NOMO-1 treated with DMSO at 0.1 percent for 48 hours (cell line): Measurements from ENCODE around the gene CDK11A.

Experiments used
- DNase-seq: peaks from one replicate; lab custom pipeline; 2025; ENCODE audit not compliant: unreplicated experiment; lab: John Stamatoyannopoulos, UW

The CDK11A gene

GRCh38 chr1:1724035-1724864 lies at the start of gene CDK11A:
Gene CDK11A (minus strand): TSS chr1:1724357. CDS start chr1:1722818, 1,539 bp downstream.
- peak; percentile 97 for DNase-seq

DNA sequence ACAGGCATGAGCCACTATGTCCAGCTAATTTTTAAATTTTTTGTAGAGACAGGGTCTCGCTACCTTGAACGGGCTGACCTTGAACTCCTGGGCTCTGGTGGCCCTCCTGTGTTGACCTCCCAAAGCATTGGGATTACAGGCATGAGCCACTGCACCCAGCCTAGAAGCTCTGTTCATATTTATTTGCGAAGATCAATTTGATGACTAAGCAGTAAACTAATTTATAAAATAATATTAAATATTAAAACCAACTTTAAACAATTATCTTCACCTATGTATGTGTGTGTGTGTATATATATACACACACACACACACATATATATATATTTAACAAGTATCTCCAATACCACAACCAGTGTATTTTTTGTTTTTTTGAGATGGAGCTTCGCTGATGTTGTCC lies 49.7 kb upstream of the CDK11A start:
- DNase-seq, result no peak

DNA sequence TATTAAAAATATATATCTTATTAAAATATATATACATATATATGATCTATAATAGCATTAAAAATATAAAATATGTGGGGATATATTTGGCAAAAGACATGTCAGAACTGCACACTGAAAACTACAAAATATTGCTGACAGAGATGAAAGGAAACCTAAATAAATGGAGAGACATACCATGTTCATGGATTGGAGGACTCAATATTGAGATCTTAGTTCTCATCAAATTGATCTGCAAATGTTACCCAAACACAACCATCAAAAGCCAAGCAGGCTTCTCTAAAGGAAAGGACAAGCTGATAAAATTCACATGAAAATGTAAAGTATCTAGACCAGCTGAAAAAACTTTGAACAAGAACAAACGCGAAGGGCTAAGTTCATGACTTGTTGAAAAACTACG lies 46.9 kb upstream of the CDK11A start:
- DNase-seq, result no peak

- DNase-seq, result no peak
Measured at GRCh38 chr1:1770102-1770501, 45.9 kb upstream of the CDK11A start.

DNA sequence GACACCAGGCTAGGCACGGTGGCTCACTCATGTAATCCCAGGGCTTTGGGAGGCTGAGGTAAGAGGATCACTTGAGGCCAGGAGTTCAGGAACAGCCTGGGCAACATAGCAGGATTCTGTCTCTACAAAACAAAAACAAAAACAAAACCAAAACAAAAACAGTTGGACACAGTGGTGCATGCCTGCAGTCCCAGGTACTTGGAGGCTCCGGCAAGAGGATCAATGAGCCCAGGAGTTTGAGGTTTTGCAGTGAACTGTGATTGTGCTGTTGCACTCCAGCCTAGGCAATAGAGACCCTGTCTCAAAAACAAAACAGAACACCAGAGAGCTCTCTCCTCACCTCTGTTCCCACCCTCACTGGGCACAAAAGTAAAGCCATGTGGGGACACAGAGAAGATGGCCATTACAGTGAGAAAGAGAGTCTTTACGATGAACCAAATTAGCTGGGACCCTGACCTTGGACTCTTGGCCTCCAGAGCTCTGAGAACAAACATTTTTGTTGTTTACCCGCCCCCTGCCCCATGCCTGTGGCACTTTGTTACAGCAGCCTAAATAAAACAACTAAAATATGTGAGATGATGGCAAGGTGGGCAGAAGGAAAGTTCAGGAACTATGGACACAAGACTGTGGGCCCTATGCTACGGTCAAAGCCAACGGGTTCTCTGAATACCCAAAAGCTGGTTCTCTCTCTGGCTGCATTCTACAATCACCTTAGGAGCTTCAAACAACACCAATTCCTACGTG lies 44.3 kb upstream of the CDK11A start:
- DNase-seq, result no peak

DNA sequence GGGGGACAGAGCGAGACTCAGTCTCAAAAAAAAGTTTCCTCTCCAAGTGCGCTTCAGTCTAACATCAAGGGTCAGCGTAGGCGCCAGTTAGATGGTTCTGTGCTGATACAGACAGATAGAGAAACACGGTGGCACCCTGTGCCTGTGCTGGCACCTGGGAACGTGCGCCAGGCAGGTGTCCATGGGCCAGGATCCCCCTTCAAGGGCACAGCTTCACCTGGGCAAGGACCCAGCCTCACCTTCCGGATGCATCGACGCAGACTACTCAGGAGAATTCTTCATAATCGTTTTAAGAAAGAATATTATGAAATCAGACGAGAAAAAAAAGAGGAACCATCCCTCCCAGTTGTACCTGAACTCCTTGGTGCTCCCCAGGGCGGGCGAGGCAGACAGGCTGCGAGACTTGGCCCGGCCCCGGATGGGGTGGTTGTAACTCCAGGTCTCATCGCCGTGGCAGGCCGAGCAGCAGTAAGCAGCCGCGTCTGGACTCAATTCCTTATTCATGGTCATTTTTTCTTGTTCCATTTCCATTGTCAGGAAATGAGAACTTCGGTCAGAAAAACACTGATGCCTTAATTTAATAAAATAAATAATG lies 40.8 kb upstream of the CDK11A start:
- peak; percentile 78 for DNase-seq

GRCh38 chr1:1763657-1764621 lies 39.8 kb upstream of the CDK11A start:
- DNase-seq, result peak; percentile 61

GRCh38 chr1:1761504-1762376 lies 37.6 kb upstream of the CDK11A start:
- DNase-seq, result no peak

DNA sequence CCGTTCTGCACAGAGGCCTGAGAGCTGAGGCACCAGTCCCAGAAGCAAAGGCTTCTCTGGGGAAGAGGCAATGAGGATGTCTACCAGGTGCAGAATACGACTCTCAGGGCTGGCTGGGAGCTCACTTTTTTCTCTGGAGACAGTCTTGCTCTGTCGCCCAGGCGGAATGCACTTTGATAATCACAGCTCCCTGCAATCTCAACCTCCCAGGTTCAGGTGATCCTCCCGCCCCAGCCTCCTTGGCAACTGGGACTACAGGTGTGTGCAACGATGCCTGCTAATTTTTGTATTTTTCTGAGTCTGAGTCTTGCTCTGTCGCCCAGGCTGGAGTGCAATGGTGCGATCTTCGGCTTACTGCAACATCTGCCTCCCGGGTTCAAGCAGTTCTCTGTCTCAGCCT lies 36.6 kb upstream of the CDK11A start:
- DNase-seq, result no peak

GRCh38 chr1:1760345-1760650 lies 36.1 kb upstream of the CDK11A start:
- no peak for DNase-seq

- no peak for DNase-seq
Measured at GRCh38 chr1:1759456-1760344, 35.5 kb upstream of the CDK11A start.

- no peak for DNase-seq
Measured at GRCh38 chr1:1758692-1759455, 34.7 kb upstream of the CDK11A start.

DNA sequence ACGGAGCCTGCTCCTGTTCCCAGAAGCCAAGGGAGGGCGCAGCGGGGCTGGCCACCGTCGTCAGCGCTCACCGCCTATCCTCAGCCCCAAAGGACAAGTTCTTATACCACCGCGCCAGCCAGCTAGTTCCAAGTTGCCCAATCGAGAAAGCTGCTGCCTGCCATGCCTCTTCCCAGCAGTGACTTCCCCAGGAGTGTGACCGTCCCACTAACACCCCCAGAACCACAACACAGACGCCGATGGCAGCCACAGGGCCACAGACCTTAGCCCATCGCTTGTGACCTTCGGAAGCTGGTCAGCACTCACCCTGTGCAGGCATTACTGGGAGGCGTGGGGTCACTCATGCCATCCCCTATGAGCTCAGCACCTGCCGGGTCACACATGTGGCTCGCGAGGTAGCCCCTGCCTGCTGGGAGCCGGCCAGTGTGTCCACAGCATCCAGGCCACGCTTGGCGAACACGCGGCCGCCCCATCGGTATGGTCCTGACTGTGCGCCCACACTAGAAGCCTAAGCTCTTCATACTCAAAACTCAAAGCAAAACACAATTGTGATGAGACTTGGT lies 34.0 kb upstream of the CDK11A start:
- DNase-seq, result no peak

DNA sequence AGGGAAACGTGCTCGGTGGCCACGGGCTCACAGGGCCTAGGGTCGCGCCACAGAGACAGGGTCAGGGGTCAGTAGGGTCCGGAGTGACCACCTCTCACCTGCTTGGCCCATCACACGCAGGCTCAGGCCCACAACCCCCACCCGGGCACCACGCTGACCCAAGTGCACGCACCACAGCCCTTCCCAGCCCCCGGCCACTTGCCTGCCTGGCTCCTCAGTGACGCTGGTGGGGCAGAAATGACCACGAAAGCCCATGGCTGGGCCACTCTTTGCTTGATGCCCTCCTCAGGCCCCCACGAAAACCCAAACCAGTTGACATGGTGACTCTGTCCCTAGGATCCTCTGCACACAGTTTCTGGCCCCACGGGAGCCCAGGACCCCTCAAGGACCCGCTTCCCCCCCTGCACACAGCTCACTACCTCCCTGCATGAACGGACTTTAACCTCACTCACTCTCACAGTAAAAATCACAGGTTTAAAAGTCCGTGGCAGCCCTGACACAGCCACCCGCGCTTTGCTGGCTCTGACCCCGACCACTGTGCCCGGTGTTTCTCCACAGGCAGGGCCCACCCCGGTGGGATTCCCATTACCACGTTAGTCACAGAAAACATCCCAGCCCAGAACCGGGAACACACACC lies 33.4 kb upstream of the CDK11A start:
- DNase-seq, result no peak

DNA sequence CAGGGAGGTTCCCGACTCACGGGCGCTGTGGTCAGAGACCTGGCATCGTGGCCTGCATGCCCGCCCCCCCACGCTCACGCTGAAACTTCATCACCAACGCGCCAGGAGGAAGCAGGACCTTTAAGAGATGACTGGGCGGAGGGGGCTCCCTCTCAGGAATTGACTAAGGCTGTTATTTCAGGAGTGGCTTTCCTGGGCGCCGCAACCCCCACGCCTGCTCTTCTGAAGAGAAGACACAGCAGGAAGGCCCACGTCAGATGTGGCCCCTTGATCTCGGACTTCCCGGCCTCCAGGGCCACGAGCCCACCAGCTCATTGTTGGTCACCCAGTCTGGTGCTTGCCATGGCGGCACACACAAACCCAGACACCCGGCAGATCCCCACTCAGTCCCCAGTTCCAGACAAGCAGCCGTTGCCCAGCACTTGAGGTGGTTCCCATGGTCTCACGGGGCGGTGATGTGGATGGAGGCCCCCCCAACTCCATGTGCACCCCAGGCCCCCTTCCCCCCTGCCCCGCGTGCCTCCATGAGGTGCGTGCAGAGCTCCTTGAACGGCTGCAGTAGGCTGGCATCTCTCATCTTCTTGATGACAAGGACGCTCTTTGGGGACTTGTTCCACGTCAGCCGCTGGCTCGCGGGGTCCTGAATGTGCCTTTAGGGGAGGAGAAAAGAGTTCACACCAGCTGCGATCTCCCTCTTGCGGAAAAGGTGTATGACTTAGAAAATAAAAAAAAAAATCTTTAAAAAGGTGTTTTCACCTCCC lies 32.7 kb upstream of the CDK11A start:
- DNase-seq, result no peak

DNA sequence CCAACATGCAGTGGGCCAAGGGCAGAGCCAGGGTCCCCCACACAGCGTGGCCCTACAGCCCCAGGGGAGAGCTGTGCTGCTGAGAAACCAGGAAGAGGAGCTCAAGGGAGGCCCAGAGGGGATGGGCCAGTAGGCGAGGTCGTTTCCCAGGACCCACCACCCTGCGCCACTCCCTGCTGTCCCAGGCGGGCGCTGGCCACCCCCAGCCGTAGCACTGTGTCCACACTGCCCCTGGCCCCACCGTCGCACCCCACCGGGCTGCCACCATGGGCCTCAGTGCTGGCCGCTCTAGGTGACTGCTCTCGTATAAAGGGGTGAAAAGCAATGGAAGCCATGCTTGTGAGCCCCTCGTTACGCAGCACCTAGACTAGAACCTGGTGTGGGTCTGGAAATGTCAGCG lies 31.7 kb upstream of the CDK11A start:
- DNase-seq, result no peak

DNA sequence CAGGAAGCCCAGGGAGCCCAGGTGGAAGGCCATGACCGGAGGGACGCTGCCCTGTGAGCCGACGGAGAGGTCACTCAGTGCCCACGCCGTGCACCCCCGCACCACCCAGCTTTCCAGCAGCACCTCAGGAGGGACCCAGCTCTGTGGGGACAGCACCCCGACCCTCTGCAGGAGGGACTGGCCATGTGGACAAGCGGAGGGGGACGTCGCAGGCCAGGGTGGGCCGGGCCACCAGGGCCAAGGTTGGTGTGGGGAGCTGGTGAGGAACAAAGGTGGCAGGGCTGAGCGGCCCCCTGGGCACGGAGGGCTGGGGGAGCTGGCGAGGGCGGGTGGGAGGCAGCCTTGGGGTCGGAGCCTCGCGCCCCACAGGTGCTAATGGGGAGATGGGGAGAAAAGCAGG lies 31.3 kb upstream of the CDK11A start:
- no peak for DNase-seq
